GM12872 (cell line): Measurements from ENCODE around the gene HMG20A.

Experiments used
- TF ChIP-seq, protein P1 (sequence below): IDR thresholded peaks from 3 replicates; pipeline ENCODE4 v1.5.1; 2011; ENCODE audit warnings: low read depth, mild to moderate bottlenecking, low read length, moderate library complexity; ENCODE audit not compliant: insufficient read depth

Gene HMG20A

DNA sequence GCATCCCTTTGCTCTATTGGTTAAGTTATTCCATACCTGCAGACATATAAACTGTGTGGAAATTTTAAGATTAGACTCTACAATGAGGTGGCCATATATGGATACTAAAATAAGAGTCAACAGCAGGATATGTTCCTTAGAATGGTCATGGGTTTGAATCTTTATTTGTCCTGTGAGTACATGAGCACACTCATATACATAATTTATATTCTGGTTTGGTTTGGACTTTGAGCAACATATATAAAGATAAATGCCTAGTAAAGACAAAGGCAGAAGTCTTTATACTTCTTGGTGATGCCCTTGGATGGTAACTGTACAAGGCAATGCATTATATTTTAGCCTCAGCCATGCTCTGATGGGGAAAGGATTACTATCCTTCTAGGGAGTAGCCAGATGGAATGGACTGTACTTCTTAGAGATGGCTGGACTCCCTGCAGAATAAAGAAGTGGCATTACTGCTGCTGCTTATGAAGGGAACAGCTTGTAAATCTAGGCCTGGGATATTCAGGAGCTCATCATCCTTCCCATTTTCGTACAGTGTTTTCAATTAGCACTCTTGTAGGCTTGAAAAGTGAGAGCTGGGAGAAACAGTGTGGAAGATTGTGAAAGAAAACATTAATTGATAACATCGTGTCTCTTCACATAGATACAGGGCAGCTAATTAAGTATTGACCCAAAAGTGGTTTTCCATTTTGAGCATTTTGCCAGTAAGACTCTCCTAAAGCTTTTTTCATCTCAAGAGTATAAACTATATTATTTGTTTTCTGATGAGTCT is 60.4 kb downstream of the HMG20A start:
- TF ChIP-seq, protein P1, sequence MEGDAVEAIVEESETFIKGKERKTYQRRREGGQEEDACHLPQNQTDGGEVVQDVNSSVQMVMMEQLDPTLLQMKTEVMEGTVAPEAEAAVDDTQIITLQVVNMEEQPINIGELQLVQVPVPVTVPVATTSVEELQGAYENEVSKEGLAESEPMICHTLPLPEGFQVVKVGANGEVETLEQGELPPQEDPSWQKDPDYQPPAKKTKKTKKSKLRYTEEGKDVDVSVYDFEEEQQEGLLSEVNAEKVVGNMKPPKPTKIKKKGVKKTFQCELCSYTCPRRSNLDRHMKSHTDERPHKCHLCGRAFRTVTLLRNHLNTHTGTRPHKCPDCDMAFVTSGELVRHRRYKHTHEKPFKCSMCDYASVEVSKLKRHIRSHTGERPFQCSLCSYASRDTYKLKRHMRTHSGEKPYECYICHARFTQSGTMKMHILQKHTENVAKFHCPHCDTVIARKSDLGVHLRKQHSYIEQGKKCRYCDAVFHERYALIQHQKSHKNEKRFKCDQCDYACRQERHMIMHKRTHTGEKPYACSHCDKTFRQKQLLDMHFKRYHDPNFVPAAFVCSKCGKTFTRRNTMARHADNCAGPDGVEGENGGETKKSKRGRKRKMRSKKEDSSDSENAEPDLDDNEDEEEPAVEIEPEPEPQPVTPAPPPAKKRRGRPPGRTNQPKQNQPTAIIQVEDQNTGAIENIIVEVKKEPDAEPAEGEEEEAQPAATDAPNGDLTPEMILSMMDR: no peak

DNA sequence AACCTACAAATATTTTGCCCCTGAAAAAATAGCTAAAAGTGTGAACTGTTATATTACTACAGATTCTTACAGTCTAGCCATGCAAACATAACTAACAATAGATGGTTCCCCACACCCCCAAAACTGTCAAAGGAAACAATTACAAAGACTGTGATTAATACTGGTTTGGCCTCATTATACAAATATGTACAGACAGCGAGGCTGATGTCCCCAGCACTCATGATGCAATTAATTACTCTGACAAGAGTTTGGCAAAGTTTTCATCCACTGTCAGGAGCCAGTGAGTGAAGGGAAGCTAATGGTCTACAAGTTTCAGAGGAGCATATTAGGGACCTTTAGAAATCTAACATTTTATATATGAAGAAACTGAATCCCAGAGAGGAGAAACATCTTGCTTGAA is 61.0 kb downstream of the HMG20A start:
- TF ChIP-seq, protein P1: no peak

DNA sequence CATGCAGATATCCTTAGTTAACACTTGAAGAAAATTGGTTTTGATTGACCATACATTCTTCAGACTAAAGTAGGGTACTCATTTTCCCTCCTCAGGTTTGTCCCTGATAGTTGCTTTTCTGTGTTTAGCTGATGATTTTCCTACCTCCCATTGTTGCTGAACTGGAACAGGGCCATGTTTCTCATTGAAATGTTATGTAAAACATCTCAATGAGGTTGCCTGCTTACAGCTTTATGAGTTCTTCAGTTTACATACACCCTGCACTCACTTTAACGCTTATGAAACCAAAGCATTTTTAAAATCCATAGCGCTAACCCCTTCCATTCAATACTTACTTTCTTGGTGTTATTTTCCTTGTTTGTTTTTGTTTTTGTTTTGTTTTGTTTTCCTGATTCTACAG is 61.9 kb downstream of the HMG20A start:
- TF ChIP-seq, protein P1: no peak

DNA sequence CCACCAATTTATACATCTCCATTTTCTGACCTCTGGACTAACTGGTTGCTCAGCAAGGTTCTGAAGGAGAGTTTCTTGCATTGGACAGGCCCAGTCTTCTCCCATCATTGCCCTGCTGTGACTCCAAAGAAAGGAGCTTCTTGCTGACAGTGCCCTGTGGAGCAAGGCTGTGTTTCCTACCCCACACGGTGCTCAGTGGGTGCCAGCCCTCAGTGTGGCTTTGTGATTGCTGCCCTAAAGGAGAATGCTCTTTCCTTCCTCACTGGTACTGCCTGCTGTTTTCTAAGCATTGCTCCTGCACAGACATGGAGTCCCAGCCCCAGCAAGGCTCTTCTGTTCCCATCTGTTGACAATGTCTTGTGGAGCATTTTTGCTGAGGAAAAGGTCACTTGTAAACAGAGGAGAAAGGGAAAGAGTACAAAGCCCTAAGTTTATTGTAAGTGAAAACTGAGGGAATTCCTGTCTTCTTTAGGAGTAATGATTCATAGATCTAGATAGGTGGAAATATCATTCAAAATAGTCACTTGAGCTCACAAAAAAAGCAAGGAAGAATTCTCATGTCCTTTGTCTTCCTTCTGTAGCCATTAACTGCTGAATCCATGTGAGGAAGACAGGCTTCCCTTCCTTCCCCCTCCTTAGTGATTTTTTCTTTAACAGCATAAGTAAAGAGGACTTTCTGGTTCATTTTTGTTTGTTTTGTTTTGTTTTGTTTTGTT is 62.9 kb downstream of the HMG20A start:
- TF ChIP-seq, protein P1: no peak

DNA sequence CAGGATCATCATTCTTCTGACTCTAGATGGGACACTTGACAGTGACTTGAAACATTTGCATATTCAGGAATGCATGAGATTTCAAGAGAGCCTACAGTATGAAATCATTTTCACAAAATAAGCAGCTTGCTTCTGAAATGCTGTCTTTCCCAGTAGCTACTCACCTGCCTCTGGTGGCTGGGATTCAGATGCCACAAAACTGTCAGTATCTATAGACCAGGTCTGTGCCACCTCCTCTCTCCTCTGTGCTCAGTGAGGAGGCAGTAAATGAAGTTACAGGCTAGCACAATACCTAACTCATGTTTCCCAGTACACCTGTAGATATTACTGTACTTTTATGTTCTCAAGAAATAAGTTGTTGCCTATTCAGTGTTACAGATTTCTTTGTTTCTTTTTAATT is 64.3 kb downstream of the HMG20A start:
- TF ChIP-seq, protein P1: no peak

DNA sequence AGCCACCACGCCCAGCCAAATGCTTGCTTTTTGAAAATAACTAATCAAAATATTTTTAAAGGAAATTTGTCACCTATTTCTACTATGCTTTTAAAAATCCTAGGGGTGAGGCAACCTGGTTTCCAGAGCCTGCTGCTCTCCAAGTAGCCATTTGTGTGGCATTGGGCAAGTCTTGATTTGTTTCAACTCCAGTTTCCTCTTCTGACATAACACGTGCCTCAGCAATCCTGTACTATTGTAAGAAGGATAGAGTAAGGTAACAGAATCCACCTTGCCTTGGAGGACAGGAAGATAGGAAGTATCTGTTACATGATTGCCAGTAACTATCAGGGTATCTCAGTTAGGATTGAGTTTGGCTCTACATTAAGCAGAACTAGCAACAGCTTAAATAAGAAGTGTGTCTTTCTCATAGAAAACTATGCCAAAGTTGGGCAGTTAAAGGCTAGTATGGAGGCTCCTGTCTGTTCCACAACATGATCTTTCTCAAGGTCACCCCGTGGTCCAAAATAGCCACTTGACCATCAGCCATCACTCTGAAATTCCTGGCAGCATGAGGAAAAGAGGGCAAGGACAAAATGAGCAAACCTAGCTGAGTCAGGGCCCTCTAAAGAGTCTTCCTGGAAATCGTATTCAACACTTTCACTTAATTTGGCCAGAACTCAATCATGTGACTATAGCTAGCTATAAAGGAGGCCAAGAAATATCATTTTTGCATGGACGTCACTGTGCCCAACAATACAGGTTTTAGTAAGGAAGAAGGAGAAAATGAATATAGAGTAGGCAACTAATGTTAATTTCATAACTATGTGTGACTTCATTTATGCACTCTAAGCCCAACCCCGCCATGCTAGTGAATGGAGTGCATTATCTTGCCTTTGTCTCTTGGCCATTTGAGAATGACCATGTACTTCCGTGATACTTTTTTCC is 66.1 kb downstream of the HMG20A start:
- TF ChIP-seq, protein P1: no peak

DNA sequence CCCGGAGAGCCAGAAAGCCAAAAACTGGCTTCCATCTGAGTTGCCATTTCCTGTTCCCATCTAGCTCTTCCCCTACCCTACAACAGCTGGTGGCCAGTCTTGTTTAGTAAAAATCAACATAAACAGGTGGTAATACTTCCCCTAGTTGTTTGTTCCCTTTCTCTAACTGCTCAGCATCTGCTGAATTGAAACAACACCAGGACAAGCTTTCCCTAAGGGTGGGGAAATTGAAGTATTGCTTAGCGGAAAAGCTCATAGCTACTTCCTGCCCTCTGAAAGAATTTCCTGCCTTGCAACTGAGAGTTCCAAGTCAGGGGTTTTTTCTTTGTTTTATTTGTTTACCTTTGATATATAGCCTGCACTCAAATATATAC is 66.8 kb downstream of the HMG20A start:
- TF ChIP-seq, protein P1: no peak
